Fibroblast of peridontal ligament (primary cell): ENCODE measurements around the gene CEP112.
"Not testable (repeated sequence)": the region's sequence is repeated elsewhere in the genome, so short reads cannot be mapped to it uniquely, and the experiment has no call there.

Experiments
- DNase-seq: peaks from one replicate; pipeline ENCODE4 v3.0.0-alpha.2; 2010; ENCODE audit errors: extremely low read depth

CEP112 gene

DNA sequence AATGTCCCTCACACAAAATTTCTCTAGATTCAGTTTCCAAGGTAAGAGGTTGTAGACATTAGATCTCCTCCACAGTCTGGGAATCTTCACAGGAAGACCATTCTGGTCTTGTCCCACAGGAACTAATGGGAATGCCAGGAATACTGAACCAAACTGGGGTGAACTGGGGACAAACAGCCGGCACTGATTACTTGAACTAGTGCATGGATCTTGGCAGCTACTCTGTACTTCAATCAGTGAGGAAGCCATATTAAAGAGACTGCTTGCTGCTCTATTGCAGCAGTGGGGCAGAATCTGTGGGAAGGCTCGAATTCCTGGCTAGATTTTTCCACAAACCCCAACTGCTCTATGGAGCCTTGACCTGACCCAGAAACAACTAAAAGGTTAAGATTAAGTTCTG lies 361.6 kb downstream of the CEP112 start:
- DNase-seq, result peak; percentile 52

DNA sequence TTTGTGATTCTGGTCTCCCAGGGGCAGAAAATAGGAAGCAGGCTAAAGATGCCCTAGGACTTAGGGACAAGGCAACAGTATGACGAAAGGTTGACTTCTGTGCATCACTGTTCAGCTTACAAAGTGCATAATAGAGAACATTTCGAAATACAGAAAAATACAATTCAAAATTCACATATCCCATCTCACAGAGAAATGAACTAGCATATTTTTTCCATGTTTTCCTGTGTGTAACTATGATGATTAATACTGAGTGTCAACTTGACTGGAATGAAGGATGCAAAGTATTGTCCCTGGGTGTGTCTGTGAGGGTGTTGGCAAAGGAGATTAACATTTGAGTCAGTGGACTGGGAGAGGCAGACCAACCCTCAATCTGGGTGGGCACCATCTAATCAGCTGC lies 365.4 kb downstream of the CEP112 start:
- not testable (repeated sequence) for DNase-seq

- no peak for DNase-seq
Measured at GRCh38 chr17:65824901-65825300, 367.0 kb downstream of the CEP112 start.

DNA sequence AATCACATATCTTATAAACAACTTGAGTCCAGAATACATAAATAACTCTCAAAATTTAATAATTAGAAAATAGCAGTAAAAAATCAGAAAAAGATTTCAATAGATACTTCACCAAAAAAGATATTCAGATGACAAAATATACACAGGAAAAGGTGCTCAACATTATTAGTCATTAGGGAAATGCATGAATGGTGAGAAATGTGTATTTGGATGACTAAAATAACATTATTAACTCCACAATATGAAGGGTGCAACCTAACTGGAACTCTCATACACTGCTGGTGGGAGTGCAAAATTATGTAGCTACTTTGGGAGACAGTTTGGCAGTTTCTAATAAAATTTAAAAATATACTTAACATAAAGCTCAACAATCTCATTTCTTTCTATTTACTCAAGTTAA lies 368.2 kb downstream of the CEP112 start:
- DNase-seq, result no peak

GRCh38 chr17:65820811-65821210 lies 371.1 kb downstream of the CEP112 start:
- DNase-seq, result peak; percentile 27

- DNase-seq, result no peak
Measured at GRCh38 chr17:65820306-65820705, 371.6 kb downstream of the CEP112 start.

DNA sequence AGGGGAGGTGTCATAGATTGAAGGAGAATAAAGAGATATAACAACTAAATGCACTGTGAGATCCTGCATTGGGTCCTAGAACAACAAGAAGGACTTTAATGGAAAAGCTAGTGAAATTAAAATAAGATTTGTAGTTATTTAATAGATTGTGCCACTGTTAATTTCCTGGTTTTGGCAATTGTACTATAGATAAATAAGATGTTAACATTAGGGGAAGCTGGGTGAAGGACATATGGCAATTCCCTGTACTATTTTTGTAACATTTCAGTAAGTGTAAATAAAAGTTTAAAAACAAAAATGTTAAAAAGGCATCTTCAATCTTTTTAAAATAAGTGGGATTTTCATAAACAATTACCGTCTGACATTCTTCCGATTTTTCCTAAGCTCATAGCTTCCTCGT lies 372.1 kb downstream of the CEP112 start:
- DNase-seq, result no peak

DNA sequence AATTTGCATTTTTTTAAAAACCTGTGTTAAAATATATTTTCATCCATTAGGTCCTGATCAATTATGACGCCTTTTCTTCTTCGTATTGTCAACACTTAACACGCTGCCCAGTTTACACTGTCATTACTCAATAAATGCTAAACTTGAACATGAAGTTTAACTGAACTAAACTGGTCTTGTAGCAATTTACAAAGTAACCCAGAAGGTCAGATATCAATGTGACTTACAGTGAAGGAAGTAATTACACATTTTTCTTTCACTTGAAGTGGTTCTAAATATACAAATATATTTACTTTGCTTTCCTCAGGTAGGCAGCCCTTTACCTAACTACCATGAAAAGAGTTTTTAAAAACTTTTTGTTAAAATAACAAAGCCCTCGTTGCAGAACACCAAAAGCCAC lies 374.0 kb downstream of the CEP112 start:
- DNase-seq, result no peak

GRCh38 chr17:65814418-65814817 lies 377.5 kb downstream of the CEP112 start:
- DNase-seq, result no peak

GRCh38 chr17:65813306-65813705 lies 378.6 kb downstream of the CEP112 start:
- no peak for DNase-seq

DNA sequence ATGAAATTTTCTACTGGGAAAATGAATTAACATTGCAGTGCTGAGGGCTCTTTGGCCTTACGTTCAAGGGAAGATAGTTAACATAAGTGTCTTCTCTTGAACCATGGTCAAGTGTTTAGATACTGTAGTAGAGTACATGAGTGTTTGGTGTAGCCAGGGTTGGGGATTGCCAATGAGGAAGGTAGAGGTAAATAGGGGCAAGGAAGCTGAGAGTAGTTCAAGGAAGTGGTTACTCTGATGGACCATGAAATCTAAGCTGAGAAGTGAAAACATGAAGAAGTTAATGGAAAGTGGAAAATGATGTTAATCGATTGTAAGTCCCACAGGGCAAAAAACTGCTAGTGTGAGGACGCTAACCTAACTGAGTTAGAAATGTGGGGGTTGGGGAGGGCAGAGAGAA lies 380.9 kb downstream of the CEP112 start:
- no peak for DNase-seq

DNA sequence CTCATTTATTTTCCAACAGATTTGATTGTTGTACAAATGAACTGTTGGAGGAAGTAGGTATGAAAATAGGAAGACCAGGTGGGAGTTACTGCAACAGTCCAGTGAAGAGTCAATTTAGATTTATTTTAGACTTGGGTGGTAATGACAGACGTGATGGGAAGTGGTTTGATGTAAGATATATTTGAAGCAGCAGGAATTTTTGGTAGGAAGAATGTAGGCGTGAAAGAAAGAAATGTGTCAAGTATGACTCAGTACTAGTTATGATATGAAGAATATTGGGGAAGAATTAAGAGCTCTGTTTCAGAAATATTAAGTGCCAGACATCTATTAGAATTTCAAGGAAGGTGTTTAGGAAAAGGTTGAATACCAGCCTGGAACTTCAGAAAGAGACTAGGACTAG lies 382.6 kb downstream of the CEP112 start:
- no peak for DNase-seq

- DNase-seq, result not testable (repeated sequence)
Measured at GRCh38 chr17:65808566-65808965, 383.4 kb downstream of the CEP112 start.

DNA sequence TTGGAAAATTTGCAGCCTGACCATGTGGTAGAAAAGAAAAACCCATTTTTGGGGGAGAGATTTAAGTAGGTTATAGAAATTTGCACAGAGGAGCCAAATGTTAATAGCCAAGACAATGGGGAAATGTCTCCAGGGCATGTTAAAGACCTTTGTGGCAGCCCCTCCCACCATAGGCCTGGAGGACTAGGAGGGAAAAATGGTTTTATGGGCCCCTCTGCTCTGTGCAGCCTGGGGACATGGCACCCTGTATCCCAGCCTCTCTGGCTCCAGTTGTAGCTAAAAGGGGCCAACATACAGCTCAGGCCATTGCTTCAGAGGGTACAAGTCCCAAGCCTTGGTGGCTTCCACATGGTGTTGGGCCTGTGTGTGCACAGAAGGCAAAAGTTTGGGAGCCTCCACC lies 384.6 kb downstream of the CEP112 start:
- DNase-seq, result no peak

- DNase-seq, result no peak
Measured at GRCh38 chr17:65801513-65801912, 390.4 kb downstream of the CEP112 start.

- DNase-seq, result no peak
Measured at GRCh38 chr17:65800655-65801054, 391.3 kb downstream of the CEP112 start.

- DNase-seq, result no peak
Measured at GRCh38 chr17:65799869-65800268, 392.1 kb downstream of the CEP112 start.

- DNase-seq, result no peak
Measured at GRCh38 chr17:65799454-65799853, 392.5 kb downstream of the CEP112 start.

- no peak for DNase-seq
Measured at GRCh38 chr17:65797809-65798208, 394.1 kb downstream of the CEP112 start.

GRCh38 chr17:65797101-65797500 lies 394.8 kb downstream of the CEP112 start:
- DNase-seq, result no peak

DNA sequence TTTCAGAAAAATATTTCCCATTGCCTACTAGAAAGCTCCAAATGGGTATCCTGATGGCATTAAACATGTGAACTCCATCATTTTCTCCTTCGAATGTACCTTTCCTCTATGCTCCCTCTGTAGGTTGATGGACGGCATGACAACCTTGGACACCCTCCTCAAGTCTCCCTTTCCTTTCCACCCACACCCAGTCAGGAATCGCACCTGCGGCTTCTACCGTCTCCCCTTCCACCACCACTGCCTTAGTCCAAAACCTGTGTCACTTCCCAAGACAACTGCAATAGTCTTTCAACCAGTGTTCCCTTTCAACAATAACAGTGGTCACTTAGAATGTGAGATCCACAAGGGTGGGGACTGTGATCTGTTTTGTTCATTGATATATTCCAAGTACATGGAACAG lies 397.4 kb downstream of the CEP112 start:
- peak; percentile 42 for DNase-seq

GRCh38 chr17:65790241-65790640 lies 401.7 kb downstream of the CEP112 start:
- DNase-seq, result no peak

- DNase-seq, result no peak
Measured at GRCh38 chr17:65787503-65787902, 404.4 kb downstream of the CEP112 start.

DNA sequence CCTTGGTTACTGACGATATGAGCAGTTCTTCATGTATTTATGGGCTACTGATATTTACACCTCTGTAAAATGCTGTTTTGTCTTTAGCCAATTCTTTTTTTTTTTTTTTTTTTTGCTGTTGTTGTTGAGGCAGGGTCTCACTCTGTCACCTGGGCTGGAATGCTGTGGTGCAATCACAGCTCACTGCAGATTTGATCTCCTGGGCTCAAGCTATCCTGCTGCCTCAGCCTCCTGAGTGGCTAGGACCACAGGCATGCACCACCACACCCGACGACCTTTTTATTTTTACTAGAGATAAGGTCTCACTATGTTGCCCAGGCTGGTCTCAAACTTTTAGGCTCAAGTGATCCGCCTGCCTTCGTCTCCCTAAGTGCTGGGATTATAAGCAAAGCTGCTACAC lies 405.5 kb downstream of the CEP112 start:
- DNase-seq, result no peak

DNA sequence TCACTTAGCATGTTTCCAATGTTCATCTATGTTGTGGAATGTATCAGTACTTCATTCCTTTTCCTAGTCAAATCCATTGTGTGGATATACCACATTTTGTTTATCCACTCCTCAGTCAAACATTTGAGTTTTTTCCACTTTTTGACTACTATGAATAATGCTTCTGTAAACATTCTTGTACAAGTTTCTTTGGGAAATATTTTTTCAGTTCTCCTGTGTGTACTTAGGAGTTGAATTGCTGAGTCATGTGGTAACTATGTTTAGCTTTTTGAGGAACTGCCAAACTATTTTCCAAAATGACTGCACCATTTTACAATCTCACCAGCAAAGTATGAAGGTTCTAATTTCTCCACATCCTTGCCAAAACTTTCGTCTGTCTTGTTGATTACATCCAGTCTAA lies 406.8 kb downstream of the CEP112 start:
- DNase-seq, result peak; percentile 99
